GM21717 (cell line): ENCODE measurements around the gene PODXL2.
"Not testable (repeated sequence)": the region's sequence is repeated elsewhere in the genome, so short reads cannot be mapped to it uniquely, and the experiment has no call there.

Experiments used
- ATAC-seq: cut with Tn5 transposase; IDR thresholded peaks from one replicate; pipeline ENCODE4 v1.9.1; 2021; ENCODE audit warnings: mild to moderate bottlenecking, moderate library complexity; ENCODE audit not compliant: unreplicated experiment

The PODXL2 gene

GRCh38 chr3:127688416-127689265, 59.7 kb downstream of the PODXL2 start:
- ATAC-seq: no peak

- ATAC-seq: no peak
Observed at GRCh38 chr3:127689266-127689860, 60.4 kb downstream of the PODXL2 start.

GRCh38 chr3:127690106-127690505, 61.1 kb downstream of the PODXL2 start:
- no peak for ATAC-seq

GRCh38 chr3:127690823-127691452, 62.0 kb downstream of the PODXL2 start:
- ATAC-seq: no peak

- ATAC-seq: no peak
Observed at GRCh38 chr3:127691489-127691888, 62.5 kb downstream of the PODXL2 start.

- no peak for ATAC-seq
Observed at GRCh38 chr3:127691974-127692373, 63.0 kb downstream of the PODXL2 start.

- no peak for ATAC-seq
Observed at GRCh38 chr3:127692501-127693335, 63.7 kb downstream of the PODXL2 start.

GRCh38 chr3:127693336-127693843, 64.4 kb downstream of the PODXL2 start:
- no peak for ATAC-seq

GRCh38 chr3:127694467-127695215, 65.7 kb downstream of the PODXL2 start:
- ATAC-seq: no peak

GRCh38 chr3:127697551-127698240, 68.7 kb downstream of the PODXL2 start:
- peak; percentile 63 for ATAC-seq

GRCh38 chr3:127698286-127698685, 69.3 kb downstream of the PODXL2 start:
- ATAC-seq: no peak

GRCh38 chr3:127698691-127699415, 69.9 kb downstream of the PODXL2 start:
- ATAC-seq: no peak

- ATAC-seq: no peak
Observed at GRCh38 chr3:127699416-127700300, 70.7 kb downstream of the PODXL2 start.

- ATAC-seq: no peak
Observed at GRCh38 chr3:127700406-127700805, 71.4 kb downstream of the PODXL2 start.

GRCh38 chr3:127701280-127701911, 72.4 kb downstream of the PODXL2 start:
- no peak for ATAC-seq

- ATAC-seq: no peak
Observed at GRCh38 chr3:127702151-127702578, 73.2 kb downstream of the PODXL2 start.

GRCh38 chr3:127704840-127705239, 75.9 kb downstream of the PODXL2 start:
- not testable (repeated sequence) for ATAC-seq
